Breast epithelium (tissue), 3 donors: ENCODE measurements around the gene DMD.

Experiments used
- POLR2A ChIP-seq: fragments of 450-650 bp; IDR thresholded peaks from one replicate; pipeline ENCODE4 v1.6.1; 2016; ENCODE audit warnings: antibody characterized with exemption, mild to moderate bottlenecking, moderate library complexity
- TF ChIP-seq, protein P1 (sequence below), 3 donors: fragments of 450-650 bp; IDR thresholded peaks; one replicate each; pipeline ENCODE4 v1.5.1; 2016 to 2017; ENCODE audit warnings: antibody characterized with exemption in 3 of 3, mild to moderate bottlenecking in 3 of 3, moderate library complexity in 3 of 3

DNA sequence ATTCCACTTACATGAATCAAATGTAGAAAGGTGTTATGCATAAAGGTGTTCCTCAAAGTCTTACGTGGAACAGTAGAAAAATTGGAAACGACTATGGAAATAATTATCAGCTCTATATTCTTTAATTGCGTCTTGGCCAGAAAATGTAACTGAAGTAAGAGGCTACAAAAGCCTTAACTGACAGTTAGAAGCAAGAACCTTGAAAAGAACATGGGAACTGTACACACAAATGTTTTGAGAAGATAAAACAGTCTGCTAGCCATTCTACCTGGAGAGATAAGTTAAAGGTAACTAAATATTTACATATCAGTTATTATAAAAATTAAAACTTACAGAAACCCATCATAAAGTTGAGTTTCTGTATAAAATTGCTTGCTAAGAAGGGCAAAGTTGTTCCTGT, 1967.5 kb downstream of the DMD start:
- TF ChIP-seq, protein P1, sequence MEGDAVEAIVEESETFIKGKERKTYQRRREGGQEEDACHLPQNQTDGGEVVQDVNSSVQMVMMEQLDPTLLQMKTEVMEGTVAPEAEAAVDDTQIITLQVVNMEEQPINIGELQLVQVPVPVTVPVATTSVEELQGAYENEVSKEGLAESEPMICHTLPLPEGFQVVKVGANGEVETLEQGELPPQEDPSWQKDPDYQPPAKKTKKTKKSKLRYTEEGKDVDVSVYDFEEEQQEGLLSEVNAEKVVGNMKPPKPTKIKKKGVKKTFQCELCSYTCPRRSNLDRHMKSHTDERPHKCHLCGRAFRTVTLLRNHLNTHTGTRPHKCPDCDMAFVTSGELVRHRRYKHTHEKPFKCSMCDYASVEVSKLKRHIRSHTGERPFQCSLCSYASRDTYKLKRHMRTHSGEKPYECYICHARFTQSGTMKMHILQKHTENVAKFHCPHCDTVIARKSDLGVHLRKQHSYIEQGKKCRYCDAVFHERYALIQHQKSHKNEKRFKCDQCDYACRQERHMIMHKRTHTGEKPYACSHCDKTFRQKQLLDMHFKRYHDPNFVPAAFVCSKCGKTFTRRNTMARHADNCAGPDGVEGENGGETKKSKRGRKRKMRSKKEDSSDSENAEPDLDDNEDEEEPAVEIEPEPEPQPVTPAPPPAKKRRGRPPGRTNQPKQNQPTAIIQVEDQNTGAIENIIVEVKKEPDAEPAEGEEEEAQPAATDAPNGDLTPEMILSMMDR (IDR thresholded peaks at IDR 0.05), result no peak
- no peak for TF ChIP-seq POLR2A
